Posterior cingulate gyrus (tissue), 11 donors: ENCODE results near the gene TEX14.
A peak's percentile ranks its signal among the peaks of the same experiment; 100 is the strongest.
"Not testable (repeated sequence)": the region's sequence is repeated elsewhere in the genome, so short reads cannot be mapped to it uniquely, and the experiment has no call there.

Source experiments
- DNase-seq, 10 donors: peaks; one replicate each; pipeline versions ENCODE4 v3.0.0 to v3.0.0-alpha.2; 2020 to 2021; ENCODE audit warnings: mixed read lengths in 3 of 10
- intact Hi-C: fragments of 100-400 bp; cut with DNase I; formaldehyde crosslinking; loops from one replicate; pipeline ENCODE4 v1.15.1; 2023

Gene TEX14

GRCh38 chr17:58690033-58690432 lies 1.8 kb downstream of the TEX14 start:
- DNase-seq = not testable (repeated sequence)
- intact Hi-C loops = loop anchor here (5.0 kb wide), 1 partner anchor 173 kb away; no protein-coding TSS in a partner anchor

- intact Hi-C loops = no loop called here
- DNase-seq = no peak
These were observed 3.3 kb downstream of the TEX14 start for GRCh38 chr17:58688521-58688920.

- no peak for DNase-seq
- intact Hi-C loops = no loop called here
These were observed 4.9 kb downstream of the TEX14 start for GRCh38 chr17:58686980-58687379.

GRCh38 chr17:58684462-58684861 lies 7.4 kb downstream of the TEX14 start:
- DNase-seq, intact Hi-C loops: not testable (repeated sequence)

- intact Hi-C loops = no loop called here
- DNase-seq = no peak
These were observed 7.8 kb downstream of the TEX14 start for GRCh38 chr17:58684003-58684402.

- intact Hi-C loops = no loop called here
- peak in 1 of 10 donors; percentile 32 for DNase-seq
These were observed 11.8 kb downstream of the TEX14 start for GRCh38 chr17:58680038-58680369.

GRCh38 chr17:58679263-58680037 lies 12.4 kb downstream of the TEX14 start:
- no peak for DNase-seq
- intact Hi-C loops = no loop called here

- DNase-seq, intact Hi-C loops: not testable (repeated sequence)
These were observed 13.6 kb downstream of the TEX14 start for GRCh38 chr17:58678287-58678686.

- DNase-seq = peak in 1 of 10 donors; percentile 19
- intact Hi-C loops = no loop called here
These were observed 14.5 kb downstream of the TEX14 start for GRCh38 chr17:58677194-58677880.

GRCh38 chr17:58671969-58672368 lies 19.9 kb downstream of the TEX14 start:
- DNase-seq = no peak

GRCh38 chr17:58669853-58670252 lies 22.0 kb downstream of the TEX14 start:
- intact Hi-C loops = no loop called here

More at GRCh38 chr17:58671969-58672368, 19.9 kb downstream of the TEX14 start:
- intact Hi-C loops = no loop called here

GRCh38 chr17:58668598-58668935 lies 23.3 kb downstream of the TEX14 start:
- no peak for DNase-seq
- intact Hi-C loops = no loop called here

More at GRCh38 chr17:58669853-58670252, 22.0 kb downstream of the TEX14 start:
- DNase-seq = no peak

GRCh38 chr17:58667934-58668597 lies 23.8 kb downstream of the TEX14 start:
- intact Hi-C loops = no loop called here
- no peak for DNase-seq

GRCh38 chr17:58666858-58667267 lies 25.0 kb downstream of the TEX14 start:
- peak in 6 of 10 donors; percentile 21 to 90 (median 32) for DNase-seq
- intact Hi-C loops = no loop called here

- DNase-seq = no peak
- intact Hi-C loops = no loop called here
These were observed 25.6 kb downstream of the TEX14 start for GRCh38 chr17:58665946-58666857.

- intact Hi-C loops = no loop called here
- no peak for DNase-seq
These were observed 27.5 kb downstream of the TEX14 start for GRCh38 chr17:58664302-58664701.

- intact Hi-C loops = no loop called here
- peak in 2 of 10 donors; percentile 42 to 82 for DNase-seq
These were observed 30.3 kb downstream of the TEX14 start for GRCh38 chr17:58661499-58661898.

GRCh38 chr17:58660621-58661020 lies 31.2 kb downstream of the TEX14 start:
- DNase-seq = no peak
- intact Hi-C loops = no loop called here

- DNase-seq = peak in 1 of 10 donors; percentile 12
- intact Hi-C loops = loop anchor here (1.0 kb wide), 1 partner anchor 27 kb away; no protein-coding TSS in a partner anchor
These were observed 32.1 kb downstream of the TEX14 start for GRCh38 chr17:58659714-58660084.
